Left ventricle myocardium inferior (tissue), 1 donor: ENCODE results near the gene SEMA3D. TPM values are rescaled to one million over a fixed set of nuclear protein-coding genes. Genes with fewer than 3 reads are reported as not detected.

Experiments used
- DNase-seq: peaks from one replicate; pipeline ENCODE4 v3.0.0-alpha.2; 2020
- H3K27ac ChIP-seq: fragments of 200-600 bp; replicated peaks from 2 replicates; pipeline ENCODE4 v1.8.0; 2021
- H3K27me3 ChIP-seq: fragments of 200-600 bp; 2 replicates; pipeline ENCODE4 v1.8.0; 2021; ENCODE audit warnings: low read depth
- H3K36me3 ChIP-seq: fragments of 200-600 bp; 2 replicates; pipeline ENCODE4 v1.8.0; 2021
- H3K4me1 ChIP-seq: fragments of 200-600 bp; 2 replicates; pipeline ENCODE4 v1.8.0; 2021
- H3K4me3 ChIP-seq: fragments of 200-600 bp; 2 replicates; pipeline ENCODE4 v1.8.0; 2021; ENCODE audit warnings: mild to moderate bottlenecking, moderate library complexity
- H3K9me3 ChIP-seq: fragments of 200-600 bp; replicated peaks from 2 replicates; pipeline ENCODE4 v1.8.0; 2021
- CTCF ChIP-seq: fragments of 200-600 bp; IDR thresholded peaks from 2 replicates; pipeline ENCODE4 v1.8.0; 2021; ENCODE audit warnings: antibody characterized with exemption, mild to moderate bottlenecking, borderline replicate concordance
- intact Hi-C: fragments of 100-400 bp; cut with micrococcal nuclease; formaldehyde crosslinking; loops from one replicate; pipeline ENCODE4 v1.11.0; 2022
- total RNA-seq: library from RNA; stranded (reverse); fragmentation: NEBNext Ultra II Directional; extraction: Animal tissue kit (Norgen Biotek cat#: 25700); gene quantifications from one replicate; pipeline ENCODE4 v1.2.1, GENCODE V29; 2021
- donor health status: DM: no; HTN: yes; CAD: no; lungs with severe emphysema.

SEMA3D gene
- total RNA-seq, 1 donor from 2014 or later = 1.8 TPM

DNA sequence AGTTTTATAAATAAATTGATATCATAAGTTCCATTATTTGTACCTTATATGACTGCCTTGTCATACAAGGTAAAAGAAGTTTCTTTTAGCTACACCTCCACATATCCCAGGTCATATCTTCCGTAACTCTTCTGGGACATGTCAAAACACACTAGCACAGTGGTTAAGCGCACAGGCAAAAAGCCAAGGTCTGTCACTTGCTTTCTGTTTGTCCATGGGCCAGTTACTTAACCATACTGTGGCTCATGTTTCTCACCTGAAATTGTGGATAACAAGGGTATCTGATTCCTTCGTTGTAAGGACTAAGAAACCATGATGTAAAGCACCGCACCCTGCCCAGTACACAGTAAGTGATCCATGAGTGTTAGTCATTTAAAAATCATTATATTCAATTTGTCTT, 56.2 kb downstream of the SEMA3D start:
- no peak for DNase-seq
- Histone ChIP-seq H3K36me3 (no peaks in the 10 kb centered on the region), H3K4me1 (no peaks in the 10 kb centered on the region), H3K9me3 (no peaks in the 10 kb centered on the region), H3K4me3 (no peak overlapping the region), H3K27ac (no peak overlapping the region), H3K27me3 (no peaks in the 10 kb centered on the region)
- intact Hi-C loops = no loop called here
- TF ChIP-seq CTCF = no peak

- Histone ChIP-seq H3K27ac (no peak overlapping the region), H3K27me3 (no peaks in the 10 kb centered on the region), H3K9me3 (no peaks in the 10 kb centered on the region), H3K4me3 (no peak overlapping the region), H3K36me3 (no peaks in the 10 kb centered on the region), H3K4me1 (no peaks in the 10 kb centered on the region)
- no peak for TF ChIP-seq CTCF
- DNase-seq = no peak
- intact Hi-C loops = no loop called here
These were observed 60.5 kb downstream of the SEMA3D start for GRCh38 chr7:85126383-85126782.

DNA sequence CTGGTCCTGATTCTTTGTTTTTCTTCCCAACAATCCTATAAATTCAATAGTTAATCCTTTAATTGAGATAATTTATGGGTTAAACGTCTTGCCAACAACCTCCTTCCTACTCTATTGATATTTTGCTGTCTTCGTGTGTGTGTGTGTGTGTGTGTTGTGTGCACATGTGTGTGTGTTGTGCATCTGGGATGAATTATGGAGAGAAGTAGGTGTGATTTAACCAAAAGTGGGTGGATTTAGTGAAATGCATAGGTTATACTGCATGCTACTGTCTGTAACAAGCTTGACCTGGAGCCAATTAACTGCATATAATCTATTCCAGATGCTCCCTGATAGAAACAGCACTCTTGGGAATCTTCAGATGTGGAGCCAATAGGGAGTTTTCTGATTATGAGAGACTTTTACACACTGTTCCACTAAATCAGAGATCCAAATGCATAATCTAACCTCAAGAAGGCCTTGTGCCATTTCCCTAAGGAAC, 61.2 kb downstream of the SEMA3D start:
- H3K9me3 ChIP-seq = no peaks in the 10 kb centered on the region
- intact Hi-C loops = no loop called here
- no peaks in the 10 kb centered on the region for H3K36me3 ChIP-seq
- no peaks in the 10 kb centered on the region for H3K27me3 ChIP-seq
- H3K27ac ChIP-seq = no peak overlapping the region
- no peak for TF ChIP-seq CTCF
- H3K4me3 ChIP-seq = no peak overlapping the region
- no peak for DNase-seq
- H3K4me1 ChIP-seq = no peaks in the 10 kb centered on the region

- intact Hi-C loops = no loop called here
- no peaks in the 10 kb centered on the region for H3K36me3 ChIP-seq
These were observed 61.7 kb downstream of the SEMA3D start for GRCh38 chr7:85125176-85125575.

GRCh38 chr7:85119934-85120333, 66.9 kb downstream of the SEMA3D start:
- Histone ChIP-seq H3K9me3 (peaks cover 3% of the 10 kb centered on the region), H3K4me3 (no peak overlapping the region), H3K36me3 (no peaks in the 10 kb centered on the region), H3K27me3 (no peaks in the 10 kb centered on the region), H3K27ac (no peak overlapping the region), H3K4me1 (no peaks in the 10 kb centered on the region)
- intact Hi-C loops = no loop called here
- no peak for TF ChIP-seq CTCF
- no peak for DNase-seq

More at GRCh38 chr7:85125176-85125575, 61.7 kb downstream of the SEMA3D start:
- Histone ChIP-seq H3K27me3 (no peaks in the 10 kb centered on the region), H3K4me3 (no peak overlapping the region), H3K27ac (no peak overlapping the region), H3K9me3 (no peaks in the 10 kb centered on the region), H3K4me1 (no peaks in the 10 kb centered on the region)
- no peak for DNase-seq
- no peak for TF ChIP-seq CTCF

- intact Hi-C loops = no loop called here
- TF ChIP-seq CTCF = no peak
These were observed 71.0 kb downstream of the SEMA3D start for GRCh38 chr7:85115862-85116261.

More at GRCh38 chr7:85115862-85116261, 71.0 kb downstream of the SEMA3D start:
- Histone ChIP-seq H3K4me1 (no peaks in the 10 kb centered on the region), H3K9me3 (peaks cover 3% of the 10 kb centered on the region), H3K27ac (no peak overlapping the region), H3K36me3 (no peaks in the 10 kb centered on the region), H3K27me3 (no peaks in the 10 kb centered on the region), H3K4me3 (no peak overlapping the region)
- no peak for DNase-seq
